Measurements from ENCODE around the gene GLIPR1L1.
A peak's percentile ranks its signal among the peaks of the same experiment; 100 is the strongest.

Gene GLIPR1L1

DNA sequence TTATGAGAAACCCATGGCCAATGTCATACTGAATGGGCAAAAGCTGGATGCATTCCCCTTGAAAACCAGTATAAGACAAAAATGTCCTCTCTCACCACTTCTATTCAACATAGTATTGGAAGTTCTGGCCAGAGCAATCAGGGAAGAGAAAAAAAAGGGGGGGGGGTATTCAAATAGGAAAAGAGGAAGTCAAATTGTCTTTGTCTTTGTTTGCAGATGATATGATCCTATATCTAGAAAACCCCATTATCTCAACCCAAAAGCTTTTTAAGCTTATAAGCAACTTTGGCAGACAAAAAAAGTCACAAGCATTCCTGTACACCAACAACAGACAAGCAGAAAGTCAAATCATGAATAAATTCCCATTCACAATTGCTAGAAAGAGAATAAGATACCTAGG is 19.5 kb downstream of the GLIPR1L1 start:
- DNase-seq = no peak

DNA sequence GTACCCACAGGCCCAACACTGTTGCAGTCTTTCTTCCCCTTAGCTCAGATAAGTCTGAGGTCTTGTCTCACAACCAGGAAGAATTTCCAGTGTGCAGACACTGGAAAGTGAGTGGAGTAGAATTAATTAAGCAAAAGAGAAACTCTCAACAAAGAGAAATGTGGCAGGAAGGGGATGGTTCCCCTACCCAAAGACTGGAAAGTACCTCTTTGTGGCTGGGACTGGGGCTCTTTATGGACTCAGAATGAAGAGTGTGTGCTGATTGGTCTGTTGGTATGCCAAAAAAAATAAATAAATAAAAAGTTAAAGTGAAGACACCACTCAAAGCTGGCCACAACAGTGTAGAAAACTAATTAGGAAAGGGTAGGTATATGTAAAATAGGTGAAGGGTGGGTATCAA is 26.4 kb downstream of the GLIPR1L1 start:
- no peak for DNase-seq

DNA sequence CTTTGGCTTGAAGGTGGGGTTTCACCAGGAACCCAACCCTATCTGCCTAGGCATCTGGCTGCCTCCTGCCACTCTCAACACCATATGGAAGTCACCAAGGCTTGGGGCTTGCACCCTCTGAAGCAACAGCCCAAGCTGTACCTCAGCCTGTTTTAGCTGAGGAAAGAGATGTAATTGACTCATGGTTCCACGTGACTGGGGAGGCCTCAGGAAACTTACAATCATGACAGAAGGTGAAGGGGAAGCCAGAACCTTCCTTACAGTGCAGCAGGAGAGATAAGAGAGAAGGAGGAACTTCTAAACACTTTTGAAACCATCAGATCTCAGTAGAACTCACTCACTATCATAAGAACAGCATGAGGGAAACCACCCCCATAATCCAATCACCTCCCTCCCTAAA is 26.9 kb downstream of the GLIPR1L1 start:
- no peak for DNase-seq

DNA sequence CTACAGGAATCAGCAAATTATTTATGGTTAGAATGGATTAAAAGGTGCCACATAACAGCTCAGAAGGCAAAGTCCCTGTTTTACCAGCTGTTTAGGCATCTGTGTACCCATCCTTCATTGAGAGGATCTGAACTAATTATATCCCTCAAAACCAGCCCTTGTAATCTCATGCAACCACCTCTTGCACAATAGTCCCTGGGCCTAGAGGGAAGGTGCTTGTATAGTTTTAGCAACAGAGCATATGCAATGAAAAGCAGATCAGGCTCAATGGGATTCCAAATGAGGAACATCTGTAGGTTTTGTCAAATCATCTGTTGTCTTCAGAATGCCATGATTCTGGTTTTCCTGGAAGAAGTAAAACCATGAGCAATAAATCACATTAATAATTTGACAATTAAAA is 30.4 kb downstream of the GLIPR1L1 start:
- DNase-seq = no peak

DNA sequence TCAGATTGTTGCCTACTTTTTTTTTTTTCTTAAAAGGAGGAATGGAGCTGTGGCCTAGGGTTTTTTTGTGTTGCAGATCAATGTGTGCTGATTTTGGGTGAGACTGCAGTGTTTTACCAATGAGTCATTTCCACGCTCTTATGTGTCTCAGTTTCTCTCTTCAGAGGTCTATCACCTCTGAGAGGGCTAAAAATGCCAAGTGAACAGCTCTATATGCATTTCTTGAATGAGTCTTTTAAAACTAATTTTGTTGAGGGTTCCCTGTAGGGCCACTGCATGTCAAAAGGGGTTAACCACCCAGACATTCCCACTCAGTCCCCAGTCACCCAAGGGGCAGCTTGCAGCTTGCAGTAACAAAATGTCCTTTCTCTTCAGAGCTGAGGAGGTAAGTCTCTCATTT is 32.2 kb downstream of the GLIPR1L1 start:
- no peak for DNase-seq

DNA sequence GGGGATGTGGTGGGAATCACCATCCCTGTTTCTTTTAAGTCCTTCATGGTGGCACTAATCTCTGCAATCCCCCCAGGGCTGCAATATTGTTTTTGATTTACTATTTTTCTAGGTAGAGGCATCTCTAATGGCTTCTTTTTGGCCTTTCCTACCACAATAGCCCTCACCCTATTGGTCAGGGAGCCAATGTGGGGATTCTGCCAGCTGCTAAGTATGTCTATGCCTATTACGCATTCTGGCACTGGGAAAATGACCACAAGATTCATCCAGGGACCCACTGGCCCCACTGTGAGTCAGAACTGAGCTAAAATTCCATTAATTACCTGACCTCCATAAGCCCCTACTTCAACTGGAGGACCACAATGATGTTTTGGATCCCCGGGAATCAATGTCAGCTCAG is 40.5 kb downstream of the GLIPR1L1 start:
- no peak for DNase-seq

DNA sequence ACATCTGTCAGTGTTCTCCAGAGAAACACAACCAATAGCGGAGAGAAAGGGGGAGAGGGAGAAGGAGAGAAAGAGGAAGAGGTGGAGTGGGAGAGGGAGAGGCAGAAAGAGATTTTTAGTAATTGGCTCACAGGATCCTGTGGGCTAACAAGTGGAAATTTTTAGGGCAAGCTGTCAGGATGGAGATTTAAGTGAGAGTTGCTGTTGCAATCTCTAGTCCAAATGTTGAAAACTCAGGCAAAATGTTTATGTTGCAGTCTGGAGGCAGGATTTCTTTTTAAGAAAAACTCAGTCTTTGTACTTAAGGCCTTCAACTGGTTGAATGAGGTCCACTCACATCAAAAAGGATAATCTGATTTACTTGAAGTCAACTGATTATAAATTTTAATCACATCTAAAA is 43.9 kb downstream of the GLIPR1L1 start:
- no peak for DNase-seq

DNA sequence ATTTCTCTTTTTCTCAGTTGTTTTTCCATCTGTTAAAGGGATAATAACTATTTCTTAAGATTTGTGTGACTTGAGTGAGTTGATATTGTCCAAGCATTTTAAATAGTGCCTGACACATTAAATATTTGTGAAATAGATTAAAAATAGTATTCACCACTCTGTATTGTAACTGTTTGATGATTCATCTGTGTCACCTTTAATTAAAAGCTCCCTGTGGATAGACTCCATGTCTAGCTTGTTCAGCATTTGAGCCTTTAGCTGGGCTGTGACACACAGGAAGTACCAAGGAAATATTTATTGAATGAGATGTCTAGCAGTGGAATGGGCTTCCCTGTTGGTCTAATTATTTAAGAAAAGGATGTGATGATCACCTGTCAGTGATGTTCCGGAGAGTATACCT is 54.6 kb downstream of the GLIPR1L1 start:
- no peak for DNase-seq

DNA sequence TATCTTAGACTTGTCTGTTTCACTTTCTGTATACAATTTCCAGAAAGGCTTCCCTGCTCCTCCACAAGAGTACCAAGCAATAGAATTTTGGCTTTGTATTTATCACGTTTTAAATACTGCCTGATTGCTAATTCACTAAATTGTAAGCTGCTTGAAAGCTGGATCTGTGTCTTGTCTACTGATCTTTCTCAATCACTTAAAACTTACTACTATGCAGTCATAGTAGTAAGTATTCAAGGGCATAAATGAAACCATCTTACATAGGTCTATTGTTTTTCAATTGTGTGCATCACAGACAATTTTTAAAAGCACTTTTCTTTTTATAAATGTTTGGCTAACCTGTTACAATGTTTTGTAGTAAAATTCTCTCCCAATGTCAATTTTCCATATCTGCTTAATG is 55.2 kb downstream of the GLIPR1L1 start:
- no peak for DNase-seq

DNA sequence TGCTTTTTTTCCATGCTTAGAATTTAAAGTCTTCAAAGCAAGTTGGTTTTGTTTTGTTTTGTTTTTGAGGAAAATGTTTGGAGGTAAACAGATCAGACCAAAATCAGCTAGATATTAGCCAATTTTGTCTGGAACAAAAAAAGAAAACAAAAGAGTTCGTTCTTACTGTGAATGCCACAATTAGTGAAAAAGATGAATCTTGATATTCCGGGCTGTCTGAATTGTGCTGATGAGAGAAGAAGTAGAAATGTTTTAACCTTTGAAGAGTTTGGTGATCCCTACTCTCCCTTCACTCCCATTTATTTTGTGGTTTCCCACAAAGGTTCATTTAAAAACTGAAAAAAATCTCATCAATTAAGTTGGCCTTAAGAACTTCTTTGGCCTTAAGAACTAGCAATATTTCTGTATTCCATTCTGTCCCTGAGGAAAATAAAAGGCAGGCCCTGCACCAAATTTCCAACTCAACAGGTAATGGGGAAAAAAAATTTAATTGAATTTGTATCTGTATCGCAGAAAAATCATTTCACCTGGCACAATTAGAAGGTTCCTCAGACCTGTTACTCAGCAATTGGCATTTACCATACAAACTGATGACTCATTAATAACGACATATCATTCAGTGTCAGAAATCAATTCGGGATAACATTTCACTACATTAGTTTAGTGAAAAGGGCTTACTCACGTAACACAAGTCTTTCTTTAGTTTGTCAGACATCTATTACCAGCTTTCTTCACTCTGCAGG is 55.9 kb downstream of the GLIPR1L1 start:
- no peak for DNase-seq

DNA sequence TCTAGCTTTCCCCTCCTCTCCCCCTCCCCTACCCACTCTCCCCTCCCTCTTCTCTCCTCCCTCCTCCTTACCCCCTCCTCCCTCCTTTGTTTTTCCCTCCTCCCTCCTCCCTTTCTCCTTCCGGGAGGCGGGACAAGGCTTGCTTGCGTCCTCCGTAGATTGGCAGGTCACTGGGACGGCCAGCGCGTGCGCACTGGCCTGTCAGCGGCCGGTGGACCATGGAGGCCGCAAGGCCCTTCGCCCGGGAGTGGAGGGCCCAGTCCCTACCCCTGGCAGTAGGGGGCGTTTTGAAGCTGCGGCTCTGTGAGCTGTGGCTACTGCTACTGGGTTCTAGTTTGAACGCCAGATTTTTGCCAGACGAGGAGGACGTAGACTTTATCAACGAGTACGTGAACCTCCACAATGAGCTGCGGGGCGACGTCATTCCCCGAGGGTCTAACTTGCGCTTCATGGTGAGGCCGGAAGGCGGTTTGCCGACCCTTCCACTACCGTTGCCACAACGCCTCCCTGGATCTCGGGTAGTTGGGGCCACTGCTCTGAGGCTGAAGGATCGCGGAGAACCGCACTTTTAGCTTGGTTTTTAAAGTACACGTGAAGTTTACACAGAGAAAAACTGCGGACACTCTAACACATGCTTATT is 56.5 kb downstream of the GLIPR1L1 start, which contains the start of gene GLIPR1L2:
GLIPR1L2 (plus strand) TSS at position 191 of the 640 bp plus-strand sequence; CDS start at position 219, 28 bp downstream.
- peak; percentile 100 for DNase-seq

DNA sequence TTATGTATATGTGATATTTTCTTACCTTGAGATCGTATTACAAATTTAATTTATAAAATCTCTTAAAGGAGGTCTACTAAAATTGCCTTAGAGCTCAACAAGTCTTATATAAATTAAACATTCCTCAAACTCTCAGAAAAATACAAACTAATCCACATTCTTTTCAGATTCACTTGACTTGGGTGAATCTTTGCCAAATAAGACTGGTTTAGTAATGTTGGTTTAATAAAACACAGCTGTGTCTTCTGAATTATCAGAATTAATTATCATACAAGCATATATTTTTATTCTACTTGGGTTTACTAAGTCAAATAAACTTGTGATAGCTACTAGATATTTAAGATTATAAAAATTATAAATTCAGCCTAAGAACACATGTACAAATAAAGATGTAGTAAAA is 69.8 kb downstream of the GLIPR1L1 start:
- DNase-seq = no peak

DNA sequence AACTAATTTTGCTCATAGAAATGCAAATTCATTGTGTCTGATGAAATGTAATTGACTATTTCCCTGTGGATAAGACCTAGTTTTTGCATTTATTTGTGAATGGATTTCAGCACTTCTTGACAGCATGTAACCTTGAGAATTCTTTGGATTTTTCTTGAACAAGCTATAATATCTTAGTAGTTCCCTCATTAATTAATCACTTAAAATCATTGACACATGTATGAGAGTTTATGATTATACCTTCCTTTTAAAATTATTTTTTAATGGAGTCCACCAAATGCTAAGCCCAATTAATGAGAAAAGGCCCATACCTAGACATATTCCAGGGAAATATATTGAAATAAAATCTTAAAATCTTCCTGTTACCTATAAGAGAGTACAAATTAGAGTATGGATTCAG is 73.2 kb downstream of the GLIPR1L1 start:
- DNase-seq = no peak

DNA sequence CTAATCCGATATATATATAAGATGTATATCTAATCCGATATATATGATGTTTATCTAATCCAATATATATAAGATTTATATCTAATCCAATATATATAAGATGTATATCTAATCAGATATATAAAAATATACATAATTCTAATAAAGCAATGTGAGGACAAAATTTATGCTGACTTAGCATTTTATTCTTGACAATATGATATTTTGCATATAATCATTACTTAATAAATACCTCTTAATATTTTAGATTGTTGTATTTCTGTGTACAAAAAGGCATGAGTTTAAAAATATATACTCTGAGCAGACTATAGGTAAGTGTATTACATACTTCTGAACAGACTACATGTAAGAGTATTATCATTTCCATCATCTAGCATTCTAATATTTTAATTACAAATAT is 75.4 kb downstream of the GLIPR1L1 start:
- no peak for DNase-seq

DNA sequence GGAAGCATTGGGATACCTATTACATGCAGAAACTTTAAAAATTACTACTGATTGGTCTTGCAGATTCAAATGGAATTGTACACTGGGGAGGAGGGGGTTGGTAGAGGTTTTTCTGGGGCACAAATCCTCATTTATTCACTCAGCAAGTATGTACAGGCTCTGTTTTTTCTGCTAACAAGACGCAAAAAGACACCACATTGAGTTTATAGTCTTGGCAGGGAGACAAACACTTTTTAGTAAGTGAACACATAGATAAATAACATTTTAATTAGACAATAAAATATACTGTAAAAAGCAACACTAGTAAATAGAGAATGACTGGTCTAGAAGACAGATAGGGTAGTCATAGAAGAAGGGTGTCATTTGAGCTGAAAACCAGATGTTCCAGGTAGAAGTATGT is 80.2 kb downstream of the GLIPR1L1 start:
- no peak for DNase-seq

DNA sequence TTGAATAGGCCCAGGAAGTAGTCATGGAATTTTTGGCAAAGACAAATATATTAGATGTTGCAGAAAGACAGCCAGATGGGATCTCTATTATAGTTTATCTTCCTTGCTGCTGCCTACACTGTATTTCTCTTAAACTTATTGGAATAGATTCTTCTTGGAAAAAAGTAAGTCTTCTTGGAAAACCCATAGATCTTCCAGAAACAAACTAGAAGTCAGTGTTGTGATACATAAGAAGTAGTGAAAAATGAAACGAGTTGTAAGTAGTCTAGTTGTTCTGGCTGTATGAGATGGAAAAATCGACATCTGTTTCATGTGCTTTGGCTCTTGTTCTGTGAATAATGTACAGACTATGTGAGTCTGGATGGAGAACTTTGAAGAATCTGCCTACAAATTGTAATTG is 85.4 kb downstream of the GLIPR1L1 start:
- DNase-seq = no peak
